ENCODE measurements around the gene B3GNT9. TPM values are rescaled to one million over a fixed set of nuclear protein-coding genes. Genes with fewer than 3 reads are reported as not detected.

The B3GNT9 gene
- total RNA-seq, 1 donor from 2014 or later = 44.1 TPM

GRCh38 chr16:67158637-67159600, 8.1 kb upstream of the B3GNT9 start:
- Mint-ChIP-seq H3K9me3 (ENCODE audit: unreplicated experiment) (no peaks in the 10 kb centered on the region), H3K4me3 (ENCODE audit: unreplicated experiment) (peak overlapping the region; percentile 85), H3K27ac (ENCODE audit: unreplicated experiment) (no peak overlapping the region), H3K27me3 (ENCODE audit: unreplicated experiment) (peaks cover 27% of the 10 kb centered on the region), H3K4me1 (ENCODE audit: unreplicated experiment) (peaks cover 32% of the 10 kb centered on the region), H3K36me3 (ENCODE audit: unreplicated experiment) (peaks cover 2% of the 10 kb centered on the region)
- no peak for TF ChIP-seq CTCF (IDR thresholded peaks at IDR 0.05)
- DNase-seq (ENCODE audit: extremely low spot score, unreplicated experiment) = no peak

DNA sequence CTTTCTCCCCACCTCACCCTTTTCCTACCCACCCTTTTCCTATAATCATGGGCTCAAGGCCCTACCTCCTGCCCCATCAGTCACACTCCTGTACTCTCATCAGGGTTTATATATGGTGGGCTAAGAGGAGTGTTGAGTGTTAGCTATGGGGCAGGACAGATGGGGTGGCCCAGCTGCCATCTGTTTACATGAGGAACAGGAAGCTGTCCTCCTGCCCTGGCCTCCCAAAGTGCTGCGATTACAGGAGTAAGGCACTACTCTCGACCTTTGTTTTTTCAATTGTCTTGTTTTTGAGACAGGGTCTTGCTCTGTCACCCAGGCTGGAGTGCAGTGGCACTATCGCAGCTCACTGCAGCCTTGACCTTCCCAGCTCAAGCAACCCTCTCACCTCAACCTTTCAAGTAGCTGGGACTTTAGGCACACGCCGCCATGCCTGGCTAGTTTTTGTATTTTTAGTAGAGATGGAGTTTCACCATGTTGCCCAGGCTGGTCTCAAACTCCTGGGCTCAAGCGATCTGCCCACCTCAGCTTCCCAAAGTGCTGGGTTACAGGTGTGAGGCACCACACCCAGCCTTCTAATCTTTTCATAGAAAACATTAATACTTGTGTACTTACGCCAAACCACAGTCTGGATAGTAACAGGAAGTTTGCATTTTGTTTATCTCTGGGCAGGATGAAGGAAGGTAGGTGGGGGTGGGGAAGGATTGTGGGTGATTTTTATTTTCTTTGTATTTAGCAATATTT, 7.3 kb upstream of the B3GNT9 start:
- peaks cover 2% of the 10 kb centered on the region for H3K36me3 Mint-ChIP-seq (ENCODE audit: unreplicated experiment)
- TF ChIP-seq CTCF (IDR thresholded peaks at IDR 0.05) = no peak
- H3K4me1 Mint-ChIP-seq (ENCODE audit: unreplicated experiment) = peaks cover 30% of the 10 kb centered on the region
- no peak for DNase-seq (ENCODE audit: extremely low spot score, unreplicated experiment)
- H3K9me3 Mint-ChIP-seq (ENCODE audit: unreplicated experiment) = no peaks in the 10 kb centered on the region
- peaks cover 26% of the 10 kb centered on the region for H3K27me3 Mint-ChIP-seq (ENCODE audit: unreplicated experiment)
- H3K4me3 Mint-ChIP-seq (ENCODE audit: unreplicated experiment) = peak overlapping the region; percentile 85
- no peak overlapping the region for H3K27ac Mint-ChIP-seq (ENCODE audit: unreplicated experiment)

- Mint-ChIP-seq H3K27ac (ENCODE audit: unreplicated experiment) (no peak overlapping the region), H3K4me1 (ENCODE audit: unreplicated experiment) (peaks cover 25% of the 10 kb centered on the region), H3K27me3 (ENCODE audit: unreplicated experiment) (peaks cover 22% of the 10 kb centered on the region), H3K36me3 (ENCODE audit: unreplicated experiment) (peaks cover 2% of the 10 kb centered on the region), H3K9me3 (ENCODE audit: unreplicated experiment) (no peaks in the 10 kb centered on the region), H3K4me3 (ENCODE audit: unreplicated experiment) (no peak overlapping the region)
- DNase-seq (ENCODE audit: extremely low spot score, unreplicated experiment) = no peak
- no peak for TF ChIP-seq CTCF (IDR thresholded peaks at IDR 0.05)
Measured at GRCh38 chr16:67157106-67157748, 6.4 kb upstream of the B3GNT9 start.

GRCh38 chr16:67156143-67156844, 5.5 kb upstream of the B3GNT9 start:
- H3K36me3 Mint-ChIP-seq (ENCODE audit: unreplicated experiment) = peaks cover 2% of the 10 kb centered on the region
- H3K4me3 Mint-ChIP-seq (ENCODE audit: unreplicated experiment) = no peak overlapping the region
- H3K4me1 Mint-ChIP-seq (ENCODE audit: unreplicated experiment) = peaks cover 21% of the 10 kb centered on the region
- no peak overlapping the region for H3K27ac Mint-ChIP-seq (ENCODE audit: unreplicated experiment)
- peaks cover 21% of the 10 kb centered on the region for H3K27me3 Mint-ChIP-seq (ENCODE audit: unreplicated experiment)
- no peaks in the 10 kb centered on the region for H3K9me3 Mint-ChIP-seq (ENCODE audit: unreplicated experiment)
- TF ChIP-seq CTCF (IDR thresholded peaks at IDR 0.05) = no peak
- no peak for DNase-seq (ENCODE audit: extremely low spot score, unreplicated experiment)
